GM12873 (cell line): ENCODE results near the gene SNX2.

ENCODE experiments used
- TF ChIP-seq, protein P1 (sequence below): IDR thresholded peaks from 2 replicates; pipeline ENCODE4 v1.5.1; 2012; ENCODE audit warnings: low read depth, mild to moderate bottlenecking, moderate library complexity, low read length, control low read depth; ENCODE audit not compliant: insufficient read depth; ENCODE audit errors: missing control alignments

The SNX2 gene

DNA sequence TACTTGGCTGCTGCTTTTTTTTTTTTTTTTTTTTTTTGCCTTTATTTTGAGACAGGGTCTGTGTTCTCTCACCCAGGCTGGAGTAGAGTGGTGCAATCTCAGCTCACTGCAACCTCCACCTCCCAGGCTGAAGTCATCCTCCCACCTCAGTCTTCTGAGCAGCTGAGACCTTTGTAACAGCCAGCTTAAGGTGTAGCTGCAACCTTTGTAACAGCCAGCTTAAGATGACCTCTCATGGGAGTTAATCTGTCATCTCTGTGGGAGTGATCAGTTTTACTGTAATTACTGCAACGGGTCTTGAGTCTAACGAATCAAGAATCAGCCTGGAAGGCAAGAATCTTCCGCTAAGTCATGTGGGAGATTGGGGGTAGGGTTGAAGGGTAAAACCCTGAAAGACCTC lies 31.6 kb upstream of the SNX2 start:
- TF ChIP-seq, protein P1, sequence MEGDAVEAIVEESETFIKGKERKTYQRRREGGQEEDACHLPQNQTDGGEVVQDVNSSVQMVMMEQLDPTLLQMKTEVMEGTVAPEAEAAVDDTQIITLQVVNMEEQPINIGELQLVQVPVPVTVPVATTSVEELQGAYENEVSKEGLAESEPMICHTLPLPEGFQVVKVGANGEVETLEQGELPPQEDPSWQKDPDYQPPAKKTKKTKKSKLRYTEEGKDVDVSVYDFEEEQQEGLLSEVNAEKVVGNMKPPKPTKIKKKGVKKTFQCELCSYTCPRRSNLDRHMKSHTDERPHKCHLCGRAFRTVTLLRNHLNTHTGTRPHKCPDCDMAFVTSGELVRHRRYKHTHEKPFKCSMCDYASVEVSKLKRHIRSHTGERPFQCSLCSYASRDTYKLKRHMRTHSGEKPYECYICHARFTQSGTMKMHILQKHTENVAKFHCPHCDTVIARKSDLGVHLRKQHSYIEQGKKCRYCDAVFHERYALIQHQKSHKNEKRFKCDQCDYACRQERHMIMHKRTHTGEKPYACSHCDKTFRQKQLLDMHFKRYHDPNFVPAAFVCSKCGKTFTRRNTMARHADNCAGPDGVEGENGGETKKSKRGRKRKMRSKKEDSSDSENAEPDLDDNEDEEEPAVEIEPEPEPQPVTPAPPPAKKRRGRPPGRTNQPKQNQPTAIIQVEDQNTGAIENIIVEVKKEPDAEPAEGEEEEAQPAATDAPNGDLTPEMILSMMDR = no peak

DNA sequence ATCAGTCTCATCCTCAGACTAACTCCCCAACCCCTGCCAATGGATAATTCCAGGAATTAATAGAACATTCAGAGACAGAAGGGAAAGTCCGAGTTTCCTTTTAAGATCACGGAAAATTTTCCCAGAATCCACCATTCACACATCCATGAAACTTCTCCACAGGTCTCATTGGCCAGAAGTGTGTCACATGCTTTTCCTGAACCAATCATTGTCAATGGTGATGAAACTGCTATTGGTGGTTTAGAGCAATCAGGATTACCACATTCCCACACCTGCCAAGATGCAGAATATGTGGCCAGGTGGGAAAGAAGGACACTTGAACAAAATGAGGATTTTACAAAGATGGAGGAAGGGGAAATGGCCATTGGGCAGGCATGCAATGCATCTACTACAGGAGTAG lies 29.3 kb upstream of the SNX2 start:
- TF ChIP-seq, protein P1 = no peak

DNA sequence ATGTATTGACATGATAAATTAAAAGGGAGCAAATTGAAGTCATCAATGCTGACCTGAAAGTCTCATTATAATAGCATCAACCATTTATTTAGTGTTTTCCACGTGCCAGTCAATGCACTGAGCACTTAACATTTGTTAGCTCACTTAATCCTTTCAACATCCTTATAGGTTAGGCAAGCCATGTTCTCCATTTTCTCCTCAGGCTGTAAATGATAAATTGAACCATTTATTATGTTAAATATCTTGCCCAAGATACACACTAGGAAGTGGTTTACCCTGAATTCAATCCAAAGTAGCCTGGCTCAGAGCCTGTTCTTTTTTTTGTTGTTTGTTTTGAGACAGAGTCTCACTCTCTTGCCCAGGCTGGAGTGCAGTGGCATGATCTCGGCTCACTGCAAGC lies 25.0 kb upstream of the SNX2 start:
- TF ChIP-seq, protein P1 = no peak

DNA sequence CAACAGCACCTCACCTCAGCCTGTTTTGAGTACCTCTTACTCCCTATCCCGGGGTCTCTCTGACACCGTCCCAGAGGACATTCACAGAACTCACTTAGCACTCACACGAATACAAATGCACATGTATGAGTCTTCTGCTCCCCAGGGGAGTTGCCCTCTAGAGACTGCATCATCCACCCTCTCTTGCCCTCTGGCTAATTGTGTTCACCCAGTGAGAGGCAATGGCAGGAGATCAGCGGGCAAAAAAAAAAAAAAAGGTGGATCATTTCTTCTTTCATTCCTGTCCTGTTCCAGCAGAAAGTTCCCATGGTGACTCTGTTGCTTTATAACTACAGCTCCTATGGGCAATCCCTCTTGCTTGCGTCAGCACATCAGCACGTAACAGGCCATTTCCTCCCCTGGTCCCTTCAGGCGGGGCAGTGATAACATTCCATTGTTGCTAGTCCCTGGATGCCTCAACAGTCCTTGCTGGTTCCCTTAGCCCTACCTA lies 23.5 kb upstream of the SNX2 start:
- TF ChIP-seq, protein P1 = no peak

DNA sequence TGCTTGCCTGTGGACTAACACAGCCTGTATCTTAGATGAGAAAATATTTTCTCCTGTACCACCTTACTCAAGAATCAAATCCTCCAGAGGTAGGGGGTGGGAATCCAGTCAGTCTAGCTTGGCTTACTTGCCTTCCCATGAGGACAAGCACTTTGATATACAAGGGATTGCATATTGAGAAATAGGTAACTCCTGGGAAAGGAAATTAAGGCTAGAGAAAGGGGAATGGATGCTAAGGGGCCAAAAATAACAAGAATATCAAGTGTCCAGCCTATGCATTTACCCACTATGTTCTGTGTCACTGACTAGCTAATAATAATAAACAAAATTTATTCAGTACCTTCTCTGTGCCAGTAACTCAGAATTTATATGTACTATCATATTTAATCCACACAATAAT lies 21.4 kb upstream of the SNX2 start:
- TF ChIP-seq, protein P1 = no peak

DNA sequence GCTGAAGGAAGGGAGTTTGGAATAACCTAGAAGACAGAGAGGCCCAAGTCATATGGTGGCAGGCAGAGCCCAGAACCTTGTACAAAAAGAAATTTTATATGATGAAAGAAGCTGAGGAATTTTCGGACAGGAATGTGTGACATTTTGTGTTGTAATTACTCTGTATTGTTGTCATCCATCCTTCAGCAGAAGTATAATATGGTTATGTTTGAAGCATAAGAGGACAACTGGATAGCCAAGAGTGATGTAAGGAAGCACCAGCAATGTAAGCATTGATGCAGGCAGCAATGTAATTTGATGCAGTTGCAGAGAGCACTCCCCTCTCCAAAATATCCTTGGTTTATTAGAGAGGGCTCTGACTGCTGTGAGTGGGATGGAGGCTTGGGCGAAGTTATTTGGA lies 19.1 kb upstream of the SNX2 start:
- TF ChIP-seq, protein P1 = no peak

DNA sequence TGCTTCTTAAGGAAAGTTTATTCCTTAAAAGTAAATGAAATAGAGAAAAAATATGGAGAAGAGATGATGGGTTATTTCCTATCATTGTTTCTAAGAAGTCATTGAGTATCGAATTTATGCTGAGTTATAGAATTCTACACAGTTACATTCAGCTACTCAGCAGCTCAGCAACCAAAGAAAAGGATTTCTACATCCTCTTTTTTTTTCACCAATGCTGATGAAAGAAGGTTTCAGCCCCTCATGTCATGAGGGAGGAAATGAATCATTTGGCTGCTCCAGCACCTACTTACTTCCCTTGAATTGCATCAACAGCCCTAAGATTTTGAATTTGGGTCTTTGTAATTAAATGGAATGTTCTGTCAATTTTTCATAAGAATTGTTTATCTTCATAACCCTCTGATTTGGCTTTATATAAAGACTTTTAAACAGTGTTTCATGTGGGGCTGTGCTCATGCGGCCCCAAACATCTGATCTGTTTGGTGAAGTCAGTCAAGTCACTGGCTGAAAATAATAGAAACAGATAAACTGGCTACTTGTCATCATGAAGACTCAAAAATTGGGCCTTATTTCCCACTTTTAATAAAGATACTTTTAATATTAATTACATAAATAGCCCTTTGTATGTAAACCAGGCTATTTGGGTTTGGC lies 18.5 kb upstream of the SNX2 start:
- TF ChIP-seq, protein P1 = no peak
